ENCODE measurements around the gene ZBTB17.

Gene ZBTB17

DNA sequence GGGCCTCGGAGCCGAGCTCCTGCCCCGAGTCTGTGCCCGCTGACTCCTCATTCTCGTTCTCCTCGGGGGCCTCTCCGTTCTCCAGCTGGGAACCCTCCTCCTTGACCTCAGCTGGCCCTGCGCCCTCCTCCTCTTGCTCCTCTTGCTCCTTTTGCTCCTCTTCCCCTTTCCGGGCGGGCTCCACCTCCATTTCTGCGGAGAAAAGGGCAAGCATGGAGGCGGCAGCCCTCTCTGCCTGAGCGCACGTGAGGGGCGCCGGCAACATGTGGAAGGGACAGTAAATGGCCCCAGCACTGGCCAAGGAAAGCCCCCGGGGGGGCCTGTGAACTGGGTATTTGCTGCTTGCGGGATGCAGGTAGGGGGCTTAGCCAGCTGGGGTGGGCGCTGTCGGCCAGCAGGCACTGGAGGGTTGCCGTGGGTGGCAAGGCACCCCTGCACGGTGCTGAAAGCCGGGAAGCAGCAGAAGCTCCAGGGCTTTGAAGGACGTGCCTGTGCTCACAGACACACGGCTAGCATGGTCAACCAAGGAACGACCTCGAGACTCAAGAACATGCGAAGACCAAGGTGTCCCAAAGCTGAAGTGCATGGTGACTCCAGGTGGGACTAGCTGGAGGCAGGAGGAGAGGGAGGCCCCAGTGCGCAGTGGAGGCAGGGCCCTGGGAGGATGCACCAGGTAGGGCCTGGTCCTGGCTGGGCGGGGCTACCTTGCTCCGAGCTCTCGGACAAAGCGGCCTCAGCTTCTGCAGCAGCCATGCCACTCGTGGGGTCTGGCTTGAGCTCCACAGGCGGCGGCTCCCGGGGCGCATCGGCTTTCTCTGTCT, 30.7 kb downstream of the ZBTB17 start:
- TF ChIP-seq, protein P1, sequence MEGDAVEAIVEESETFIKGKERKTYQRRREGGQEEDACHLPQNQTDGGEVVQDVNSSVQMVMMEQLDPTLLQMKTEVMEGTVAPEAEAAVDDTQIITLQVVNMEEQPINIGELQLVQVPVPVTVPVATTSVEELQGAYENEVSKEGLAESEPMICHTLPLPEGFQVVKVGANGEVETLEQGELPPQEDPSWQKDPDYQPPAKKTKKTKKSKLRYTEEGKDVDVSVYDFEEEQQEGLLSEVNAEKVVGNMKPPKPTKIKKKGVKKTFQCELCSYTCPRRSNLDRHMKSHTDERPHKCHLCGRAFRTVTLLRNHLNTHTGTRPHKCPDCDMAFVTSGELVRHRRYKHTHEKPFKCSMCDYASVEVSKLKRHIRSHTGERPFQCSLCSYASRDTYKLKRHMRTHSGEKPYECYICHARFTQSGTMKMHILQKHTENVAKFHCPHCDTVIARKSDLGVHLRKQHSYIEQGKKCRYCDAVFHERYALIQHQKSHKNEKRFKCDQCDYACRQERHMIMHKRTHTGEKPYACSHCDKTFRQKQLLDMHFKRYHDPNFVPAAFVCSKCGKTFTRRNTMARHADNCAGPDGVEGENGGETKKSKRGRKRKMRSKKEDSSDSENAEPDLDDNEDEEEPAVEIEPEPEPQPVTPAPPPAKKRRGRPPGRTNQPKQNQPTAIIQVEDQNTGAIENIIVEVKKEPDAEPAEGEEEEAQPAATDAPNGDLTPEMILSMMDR (IDR thresholded peaks at IDR 0.05; ENCODE audit: low read depth, low read length), result no peak
- H3K4me3 ChIP-seq (ENCODE audit: low read depth, low read length), result no peak overlapping the region
- no peak for DNase-seq (ENCODE audit: low read depth, low spot score)
- in situ Hi-C loops (cut with HindIII; ENCODE audit: low sequenced_read_pairs), result no loop called here

DNA sequence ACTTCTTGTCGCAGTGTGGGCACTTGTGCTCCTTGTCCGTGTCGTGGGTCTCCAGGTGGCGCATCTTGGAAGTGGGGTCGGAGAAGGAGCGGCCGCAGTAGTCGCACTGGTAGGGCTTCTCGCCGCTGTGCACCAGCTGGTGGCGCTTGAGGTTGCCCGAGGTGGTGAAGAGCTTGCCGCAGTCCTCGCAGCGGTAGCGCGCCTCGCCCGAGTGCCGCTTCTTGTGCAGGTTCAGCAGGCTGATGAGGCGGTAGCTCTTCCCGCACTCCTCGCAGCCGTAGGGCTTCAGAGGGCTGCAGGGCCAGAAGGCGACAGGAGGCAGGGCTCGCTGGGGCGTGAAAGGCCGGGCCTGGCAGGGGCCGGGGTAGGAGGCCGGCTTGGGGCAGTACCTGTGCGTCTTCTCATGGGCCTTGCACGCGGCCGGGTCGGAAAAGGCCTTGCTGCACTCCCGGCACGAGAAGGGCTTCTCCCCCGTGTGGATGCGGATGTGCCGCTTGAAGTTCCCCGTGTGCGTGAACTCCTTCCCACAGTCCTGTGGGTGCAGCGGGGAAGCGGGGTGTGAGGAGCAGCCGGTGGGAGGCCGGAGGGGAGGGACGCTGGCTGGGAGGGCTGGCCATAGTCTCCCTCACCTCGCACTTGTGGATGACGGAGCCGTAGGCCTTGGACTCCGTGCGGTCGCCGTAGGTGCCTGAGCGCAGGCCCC, 31.4 kb downstream of the ZBTB17 start:
- TF ChIP-seq, protein P1 (IDR thresholded peaks at IDR 0.05; ENCODE audit: low read depth, low read length), result no peak
- in situ Hi-C loops (cut with HindIII; ENCODE audit: low sequenced_read_pairs), result no loop called here
- H3K4me3 ChIP-seq (ENCODE audit: low read depth, low read length), result no peak overlapping the region
- no peak for DNase-seq (ENCODE audit: low read depth, low spot score)

DNA sequence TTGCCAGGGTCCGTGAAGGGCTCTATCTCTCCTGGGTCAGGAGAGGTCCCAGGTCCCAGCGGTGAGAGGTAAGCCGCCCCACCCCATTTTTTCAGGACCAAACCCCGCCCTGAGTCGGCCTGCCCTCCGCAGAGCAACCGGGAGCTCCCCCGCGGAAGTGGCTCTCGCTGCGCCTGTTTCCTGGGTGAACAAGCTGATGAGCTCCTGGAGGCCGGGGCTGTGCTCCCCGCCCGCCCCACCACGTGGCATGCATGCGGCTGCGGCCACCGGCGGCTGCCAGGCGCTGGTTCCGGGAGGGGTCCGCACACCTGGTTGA, 32.0 kb downstream of the ZBTB17 start:
- TF ChIP-seq, protein P1 (IDR thresholded peaks at IDR 0.05; ENCODE audit: low read depth, low read length), result no peak
- in situ Hi-C loops (cut with HindIII; ENCODE audit: low sequenced_read_pairs), result no loop called here

DNA sequence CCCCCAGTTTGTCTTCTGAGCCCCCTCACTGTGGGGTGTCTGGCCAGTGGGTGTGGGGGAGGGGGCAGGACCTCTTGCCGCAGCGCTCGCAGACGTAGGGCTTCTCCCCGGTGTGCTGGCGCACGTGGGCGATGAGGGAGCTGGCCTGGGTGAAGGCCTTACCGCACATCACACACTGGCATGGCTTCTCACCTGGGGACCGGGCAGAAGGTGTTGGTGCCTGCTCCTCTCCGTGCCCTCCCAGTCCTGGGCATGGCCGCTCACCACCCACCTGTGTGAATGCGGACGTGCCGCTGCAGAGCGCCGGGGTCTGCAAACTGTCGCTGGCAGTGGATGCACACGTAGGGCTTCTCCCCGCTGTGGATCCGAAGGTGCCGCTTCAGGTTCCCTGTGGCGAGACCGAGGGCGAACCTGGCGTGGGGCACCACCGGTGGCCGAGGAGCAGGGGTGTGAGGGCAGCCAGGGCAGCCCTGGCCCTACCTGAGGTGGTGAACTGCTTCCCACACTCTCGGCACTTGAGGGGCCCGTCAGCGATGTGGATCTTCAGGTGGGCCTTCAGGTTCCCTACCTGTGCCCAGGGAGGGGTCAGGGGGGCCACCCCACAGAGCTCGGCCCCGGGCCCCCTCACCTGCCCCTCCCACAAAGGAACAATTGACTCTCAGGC, 32.4 kb downstream of the ZBTB17 start:
- no peak for DNase-seq (ENCODE audit: low read depth, low spot score)
- TF ChIP-seq, protein P1 (IDR thresholded peaks at IDR 0.05; ENCODE audit: low read depth, low read length), result no peak
- in situ Hi-C loops (cut with HindIII; ENCODE audit: low sequenced_read_pairs), result no loop called here
- H3K4me3 ChIP-seq (ENCODE audit: low read depth, low read length), result no peak overlapping the region

More for the DNA sequence above, 32.0 kb downstream of the ZBTB17 start:
- DNase-seq (ENCODE audit: low read depth, low spot score), result no peak
- no peak overlapping the region for H3K4me3 ChIP-seq (ENCODE audit: low read depth, low read length)

DNA sequence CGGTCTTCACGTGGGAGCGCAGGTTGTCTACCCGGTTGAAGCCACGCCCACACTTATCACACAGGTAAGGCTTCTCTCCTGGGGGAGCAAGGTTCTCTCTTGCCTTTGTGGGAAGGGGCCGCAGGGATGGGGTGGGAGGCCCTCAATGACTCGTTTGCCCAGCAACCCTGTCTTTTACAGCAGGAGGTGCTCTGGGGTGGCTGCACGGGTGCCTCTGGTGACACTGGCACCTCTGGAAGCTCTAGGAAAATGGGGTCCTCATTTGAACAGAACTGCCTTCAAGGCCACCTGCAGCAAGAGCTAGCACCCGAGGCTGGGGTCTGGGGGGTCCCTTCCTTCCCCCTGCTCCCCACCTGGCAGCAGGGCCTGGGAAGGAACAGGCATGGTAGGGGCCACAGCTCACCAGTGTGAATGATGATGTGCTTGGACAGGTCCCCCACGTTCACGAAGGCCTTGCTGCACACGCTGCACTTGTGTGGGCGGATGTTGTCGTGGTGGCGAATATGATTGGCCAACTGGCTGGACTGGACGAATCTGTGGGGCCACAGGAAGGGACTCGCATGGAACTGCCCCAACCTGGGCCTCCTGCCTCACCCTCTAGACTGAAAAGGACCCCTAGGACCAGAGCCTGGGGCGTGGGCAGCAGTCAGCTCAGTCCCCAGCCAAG, 33.1 kb downstream of the ZBTB17 start:
- DNase-seq (ENCODE audit: low read depth, low spot score), result no peak
- in situ Hi-C loops (cut with HindIII; ENCODE audit: low sequenced_read_pairs), result no loop called here
- no peak overlapping the region for H3K4me3 ChIP-seq (ENCODE audit: low read depth, low read length)
- TF ChIP-seq, protein P1 (IDR thresholded peaks at IDR 0.05; ENCODE audit: low read depth, low read length), result no peak

DNA sequence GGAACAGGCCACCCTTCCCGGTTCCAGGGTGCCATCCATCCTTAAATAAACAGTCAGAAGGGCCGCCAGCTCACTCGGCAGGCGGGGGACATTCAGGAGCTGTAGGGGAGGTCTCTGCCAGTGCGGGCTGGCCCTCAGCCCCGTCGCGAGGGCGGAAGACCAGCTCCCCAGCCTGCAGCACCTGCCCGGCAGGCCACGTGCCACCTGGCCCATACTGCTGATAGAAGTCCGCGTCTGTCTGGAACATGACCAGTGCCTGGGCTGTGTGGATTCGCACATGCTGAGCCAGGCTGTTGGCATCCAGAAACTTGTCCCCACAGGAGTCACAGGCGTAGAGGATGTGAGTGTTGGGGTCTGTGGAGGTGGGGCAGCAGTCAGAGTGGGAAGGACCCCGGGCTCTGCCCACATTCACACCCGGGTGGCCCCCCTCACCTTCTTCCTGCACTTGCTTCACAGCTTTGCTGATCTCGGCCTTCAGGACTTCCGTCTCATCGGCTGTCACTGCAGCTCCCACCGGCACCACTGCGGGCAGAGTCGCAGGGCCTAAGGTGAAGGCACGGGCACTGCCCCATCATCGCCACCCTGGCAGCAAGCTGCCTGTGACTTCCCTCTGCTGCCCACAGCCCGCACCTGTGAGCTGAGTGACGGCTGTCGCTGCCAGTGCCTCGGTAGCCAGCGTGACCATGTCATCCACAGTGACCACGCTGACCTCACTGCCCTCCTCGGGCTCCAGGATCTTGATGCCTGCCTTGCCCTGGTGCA, 33.8 kb downstream of the ZBTB17 start:
- no peak for DNase-seq (ENCODE audit: low read depth, low spot score)
- TF ChIP-seq, protein P1 (IDR thresholded peaks at IDR 0.05; ENCODE audit: low read depth, low read length), result no peak
- no peak overlapping the region for H3K4me3 ChIP-seq (ENCODE audit: low read depth, low read length)
- in situ Hi-C loops (cut with HindIII; ENCODE audit: low sequenced_read_pairs), result no loop called here
